HG02938 (cell line): ENCODE measurements around the gene PARS2.

Source experiments
- ATAC-seq: cut with Tn5 transposase; IDR thresholded peaks from one replicate; pipeline ENCODE4 v1.9.1; 2021; ENCODE audit warnings: mild to moderate bottlenecking, moderate library complexity; ENCODE audit not compliant: unreplicated experiment

PARS2 gene

DNA sequence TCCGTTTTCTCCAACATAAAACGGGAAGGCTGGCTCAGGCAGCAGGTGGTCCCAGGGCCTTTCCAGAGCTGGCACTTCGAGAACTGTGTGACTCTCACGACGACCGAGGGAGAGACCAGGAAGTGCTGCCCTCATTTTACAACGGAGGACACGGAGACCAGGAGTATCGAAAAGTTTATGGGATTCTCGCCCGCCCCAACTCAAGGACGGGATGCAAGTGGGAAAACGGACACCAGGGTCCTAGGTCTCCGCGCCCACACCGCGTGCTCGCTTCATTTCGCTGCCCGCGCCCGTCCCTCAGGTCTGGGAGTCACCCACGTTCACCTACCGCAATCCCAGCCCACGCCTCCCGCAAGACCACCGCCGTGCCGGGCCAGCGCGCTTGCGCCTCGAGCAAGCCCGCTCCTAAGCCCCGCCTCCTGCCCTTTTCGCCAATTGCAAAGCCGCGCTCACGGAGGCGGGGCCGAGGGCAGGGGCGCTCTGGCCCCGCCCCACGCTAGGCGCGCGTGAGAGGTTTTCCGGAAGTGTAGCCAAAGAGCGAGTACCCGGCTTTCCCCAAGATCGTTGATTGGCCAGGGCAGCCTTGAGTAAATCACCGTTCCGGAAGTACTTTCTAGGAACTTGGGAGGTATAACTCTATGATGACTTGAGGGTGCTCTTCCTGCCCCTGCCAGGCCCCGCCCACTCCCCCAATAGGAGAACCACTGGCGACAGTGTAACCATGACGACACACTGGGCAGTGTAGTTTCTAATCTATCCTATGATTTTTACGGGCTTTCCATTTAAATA lies at the start of gene PARS2:
PARS2 (minus strand) TSS at position 391 of the 789 bp plus-strand sequence. CDS start 5,362 bp downstream, outside the sequence.
- ATAC-seq = peak; percentile 94

DNA sequence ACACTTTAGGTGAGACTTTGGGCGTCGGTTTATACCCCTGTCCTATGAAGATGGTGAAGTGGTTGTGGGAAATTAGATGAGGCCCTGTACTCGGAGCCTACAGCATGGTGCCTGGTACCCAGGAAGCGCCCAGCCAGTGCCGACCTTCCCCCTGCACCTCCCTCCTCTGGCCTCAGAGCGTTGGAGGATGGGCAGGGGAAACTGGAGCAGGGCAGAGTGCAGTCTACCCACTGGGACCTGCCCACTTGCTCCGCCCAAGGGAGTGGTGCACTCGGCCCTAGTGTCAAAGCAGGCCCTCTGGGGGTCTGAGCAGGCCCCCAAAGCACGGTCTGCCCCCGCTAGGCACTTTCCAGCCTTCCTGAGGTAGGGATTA lies 49.8 kb upstream of the PARS2 start:
- no peak for ATAC-seq

GRCh38 chr1:54813485-54814125 lies 49.3 kb upstream of the PARS2 start:
- ATAC-seq = no peak

DNA sequence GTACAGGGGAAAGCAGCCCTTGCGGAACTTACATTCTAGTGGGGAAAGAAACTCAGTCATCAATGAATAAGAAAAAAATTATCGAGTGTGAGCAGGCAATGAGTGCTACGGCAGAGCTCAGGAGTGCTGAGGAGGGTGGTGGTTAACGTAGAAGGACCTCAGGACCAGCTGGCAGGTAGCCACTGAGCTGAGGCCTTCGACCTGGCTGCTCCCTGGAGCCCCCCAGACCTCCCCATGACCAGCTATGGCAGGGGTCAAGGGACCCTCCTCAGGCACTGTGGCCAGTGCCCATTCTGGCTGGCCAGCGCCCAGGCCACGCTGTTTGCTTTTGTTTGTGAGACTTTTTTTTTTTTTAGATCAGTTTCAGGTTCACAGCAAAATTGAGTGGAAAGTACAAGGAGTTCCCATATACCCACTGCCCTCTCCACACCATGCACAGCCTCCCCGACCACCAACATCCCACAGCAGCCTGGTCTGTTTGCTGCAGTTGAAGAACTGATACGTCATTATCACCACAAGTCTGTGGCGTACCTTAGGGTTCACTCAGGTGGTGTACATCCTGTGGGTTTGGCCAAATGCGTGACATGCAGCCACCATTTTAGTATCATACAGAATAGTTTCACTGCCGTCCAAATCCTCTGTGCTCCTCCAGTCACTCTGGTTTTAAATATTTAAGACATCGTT lies 48.6 kb upstream of the PARS2 start:
- ATAC-seq = no peak

GRCh38 chr1:54811739-54812655 lies 47.7 kb upstream of the PARS2 start:
- ATAC-seq = no peak

GRCh38 chr1:54811066-54811465 lies 46.7 kb upstream of the PARS2 start:
- no peak for ATAC-seq

- ATAC-seq = peak; percentile 75
These were observed 46.0 kb upstream of the PARS2 start for GRCh38 chr1:54810153-54810942.

GRCh38 chr1:54809496-54810074 lies 45.3 kb upstream of the PARS2 start:
- no peak for ATAC-seq

DNA sequence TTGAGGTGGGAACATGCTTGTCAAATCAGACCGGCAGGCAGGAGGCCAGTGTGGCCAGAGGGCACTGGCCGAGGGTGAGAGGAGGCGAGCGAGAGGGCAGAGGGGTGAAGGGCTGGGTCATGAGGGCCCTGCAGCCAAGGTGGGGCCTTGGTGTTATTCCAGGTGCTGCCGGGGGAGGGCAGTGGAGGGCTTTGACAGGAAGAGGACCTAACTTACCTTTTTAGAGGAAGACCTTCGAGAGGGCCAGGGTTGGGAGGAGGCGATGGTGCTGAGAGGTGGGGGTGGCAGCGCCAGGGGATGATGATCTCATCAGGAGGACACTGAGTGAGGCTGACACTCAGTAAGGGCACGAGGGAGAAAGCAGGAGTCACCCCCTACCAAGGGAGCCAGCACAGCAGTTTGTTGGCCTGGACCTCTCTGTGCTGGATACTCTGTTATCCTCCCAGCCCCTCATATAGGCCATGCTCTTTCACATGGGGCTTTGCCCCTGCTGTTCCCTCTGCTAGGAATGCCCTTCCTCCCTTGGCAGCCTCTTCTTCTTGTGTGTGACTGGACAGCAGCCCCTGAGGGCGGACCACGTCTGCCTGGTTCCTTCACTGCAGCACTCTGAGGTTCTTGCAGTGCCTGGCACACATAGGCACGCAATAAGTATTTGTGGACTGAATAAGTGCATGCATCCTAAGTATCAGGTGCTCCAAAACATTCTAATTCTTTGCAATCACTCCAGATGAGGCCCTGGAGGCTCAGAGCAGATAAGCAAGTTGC lies 44.3 kb upstream of the PARS2 start:
- ATAC-seq = no peak

DNA sequence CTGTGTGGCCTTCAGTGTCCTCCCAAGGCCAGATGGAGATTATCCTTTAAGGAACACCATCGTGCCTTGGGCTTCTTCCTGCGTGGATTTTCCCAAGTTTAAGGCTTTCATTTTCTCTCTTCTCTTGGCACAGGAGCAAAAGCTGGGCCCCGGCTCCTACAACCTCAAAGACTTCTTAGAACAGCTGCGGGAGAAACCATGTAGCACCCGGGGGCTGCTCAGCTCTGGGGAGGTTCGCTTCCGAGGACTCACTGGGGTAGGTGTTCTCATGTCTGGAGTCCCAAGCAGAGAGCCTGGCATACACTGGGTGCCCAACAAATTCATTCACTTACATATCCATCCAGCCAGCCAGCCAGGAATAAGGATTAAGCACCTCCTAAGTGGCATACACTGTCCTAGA lies 43.4 kb upstream of the PARS2 start:
- ATAC-seq = no peak

DNA sequence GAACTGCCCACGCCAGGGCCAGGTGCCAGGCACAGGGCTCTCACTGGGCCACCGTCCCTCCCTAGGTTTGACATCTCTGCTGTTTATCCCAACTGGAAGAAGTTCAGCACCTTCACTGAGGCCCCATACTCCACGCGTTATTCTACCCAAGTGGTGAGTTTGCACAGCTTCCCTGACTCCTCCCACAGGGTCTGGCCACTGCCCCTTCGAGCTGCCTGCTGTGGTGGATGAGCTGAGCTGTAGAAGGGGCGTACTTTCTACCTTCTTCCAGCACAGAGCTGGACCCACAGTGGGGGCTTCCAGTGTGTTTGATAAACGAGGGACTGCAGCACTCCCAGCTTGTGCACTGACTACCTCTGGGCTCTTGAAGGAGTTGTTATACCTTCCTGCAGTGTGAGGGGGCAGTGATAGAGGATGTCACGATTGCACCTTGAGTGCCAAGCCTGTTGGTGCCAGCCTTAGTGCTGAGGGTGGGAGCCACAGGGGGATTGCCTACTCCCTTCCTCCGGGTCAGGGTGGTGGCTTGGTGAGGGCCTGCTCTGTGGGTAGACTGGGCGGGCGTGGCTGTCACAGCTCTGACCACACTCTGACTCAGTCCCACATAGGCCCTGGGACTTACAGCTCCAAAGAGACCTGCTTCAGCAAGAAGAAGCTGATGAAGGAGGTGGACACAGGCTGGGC lies 42.7 kb upstream of the PARS2 start:
- ATAC-seq = no peak

GRCh38 chr1:54805981-54806381 lies 41.7 kb upstream of the PARS2 start:
- no peak for ATAC-seq

DNA sequence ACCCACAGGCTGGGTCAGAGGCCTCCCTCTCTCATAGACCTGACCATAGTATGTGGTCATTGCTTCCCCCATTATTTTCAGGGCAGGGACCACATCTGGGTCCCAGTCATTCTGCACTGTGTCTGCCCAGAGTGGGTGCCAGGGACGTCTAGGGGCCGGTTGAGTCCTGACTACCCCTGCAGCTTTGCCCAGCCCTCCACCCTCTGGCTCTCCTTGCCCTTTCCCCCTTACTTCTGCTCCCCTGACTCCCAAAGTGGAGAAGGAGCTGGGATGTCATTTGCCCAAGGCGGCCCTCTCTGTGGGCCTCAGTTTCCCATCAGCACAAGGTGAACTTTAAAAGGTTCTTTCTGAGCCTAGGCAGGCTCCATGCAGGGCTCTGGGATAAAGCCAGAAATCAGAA lies 41.1 kb upstream of the PARS2 start:
- no peak for ATAC-seq

DNA sequence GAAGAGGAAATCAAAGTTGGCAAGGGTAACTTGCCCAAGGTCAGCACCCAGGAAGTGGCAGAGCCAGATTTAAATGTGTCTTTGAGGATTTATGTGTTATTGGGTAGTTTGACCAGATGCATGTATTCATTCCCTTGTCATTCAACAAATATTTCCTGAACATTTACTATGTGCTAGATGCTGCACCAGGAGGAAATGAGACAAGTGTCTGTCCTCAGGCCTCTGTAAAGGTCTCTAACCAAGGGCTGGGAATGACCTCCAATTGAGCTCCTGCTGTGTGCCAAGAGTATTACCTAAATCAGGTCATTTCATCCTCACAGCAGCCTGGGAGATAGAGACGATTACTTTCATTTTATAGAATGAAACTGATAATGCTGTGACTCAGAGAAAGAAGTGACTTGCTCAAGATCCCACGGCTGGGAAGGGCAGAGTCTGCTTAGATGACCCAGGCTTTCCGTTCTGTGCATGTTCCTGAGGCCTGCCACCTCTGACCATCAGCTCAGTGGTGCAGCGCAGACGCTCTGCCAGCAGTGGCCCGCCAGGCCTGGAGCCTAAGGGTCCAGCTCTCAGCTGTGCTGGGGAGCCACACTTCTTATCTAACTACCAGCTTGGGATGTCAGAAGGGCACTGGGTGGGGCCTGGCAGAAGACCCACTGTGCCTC lies 40.3 kb upstream of the PARS2 start:
- no peak for ATAC-seq

DNA sequence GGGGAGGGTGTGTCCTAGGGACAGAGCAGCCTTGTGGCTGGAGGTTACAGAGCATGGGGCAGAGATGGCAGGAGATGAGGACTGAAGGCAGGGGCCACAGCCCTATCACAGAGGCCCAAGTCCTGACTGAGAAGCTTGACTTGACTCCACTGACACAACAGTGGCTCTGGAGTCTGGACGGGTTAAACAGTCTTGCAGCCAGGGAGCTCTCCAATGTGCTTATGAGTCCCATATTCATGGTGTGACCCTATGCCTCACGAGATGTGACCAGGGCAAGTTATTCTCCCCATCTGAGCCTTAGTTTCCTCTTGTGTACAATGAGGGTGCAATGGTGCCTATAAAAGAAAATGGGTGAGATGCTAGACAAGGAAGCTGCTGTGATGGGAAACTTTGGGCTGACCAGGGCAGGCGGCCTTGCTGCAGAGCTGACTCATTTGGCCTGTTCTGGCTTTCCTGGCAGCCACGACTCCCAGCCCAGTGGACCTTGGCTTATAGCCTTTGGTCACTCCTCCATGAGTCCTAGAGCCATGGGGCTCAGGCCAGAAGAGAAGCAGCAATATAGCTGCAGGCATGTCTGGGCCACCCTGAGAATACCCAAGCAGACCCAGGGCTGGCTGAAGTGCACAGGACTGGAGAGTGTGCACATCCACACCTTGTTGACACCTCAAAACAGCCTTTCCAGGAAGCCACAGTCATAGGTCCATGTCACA lies 39.6 kb upstream of the PARS2 start:
- no peak for ATAC-seq

DNA sequence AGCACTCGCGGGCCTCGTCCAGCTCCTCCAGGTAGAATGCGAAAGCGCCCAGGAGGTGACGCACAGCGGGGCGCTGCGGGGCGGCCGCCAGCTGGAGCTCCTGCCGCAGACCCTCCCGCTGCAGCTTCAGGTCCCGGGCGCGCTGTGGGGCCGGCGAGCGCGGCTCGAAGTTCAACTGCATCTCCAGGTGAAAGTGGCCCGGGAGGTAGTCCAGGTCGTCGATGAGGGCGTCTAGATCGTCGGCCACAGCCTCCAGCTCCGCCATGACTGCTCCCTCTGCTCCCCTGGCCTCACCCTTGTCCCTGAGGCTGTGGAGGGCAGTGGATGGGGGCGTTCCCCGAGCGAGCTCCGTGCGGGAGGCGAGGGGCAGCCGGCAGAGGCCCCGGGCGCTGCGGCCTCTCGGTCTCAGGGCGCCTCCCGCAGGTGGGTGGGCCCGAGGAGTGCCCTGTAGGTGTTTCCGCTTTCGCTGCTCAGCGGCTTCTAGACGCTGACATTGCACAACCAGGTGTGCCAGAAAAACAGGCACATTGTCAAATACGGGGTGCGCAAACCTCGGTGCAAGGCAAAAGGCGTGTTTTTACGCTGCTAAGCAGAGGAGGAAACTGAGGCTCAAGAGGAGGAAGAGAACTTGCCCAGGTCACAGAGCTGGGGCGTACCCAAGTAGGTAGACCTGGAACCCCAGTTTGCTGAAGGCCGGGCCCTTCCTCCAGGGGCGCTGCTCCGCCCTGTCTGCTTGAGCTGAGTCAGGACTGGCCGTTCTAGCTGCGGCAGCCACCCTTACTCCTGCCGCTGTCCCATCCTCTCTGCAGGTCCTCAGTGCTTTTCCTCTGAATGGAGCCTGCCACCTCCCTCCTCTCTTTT lies 36.8 kb upstream of the PARS2 start, which contains the start of gene TTC22:
TTC22 (minus strand) TSS at position 425 of the 861 bp plus-strand sequence; CDS start at position 265, 160 bp downstream.
- peak; percentile 85 for ATAC-seq
